GM12801 (cell line): ENCODE measurements around the gene STK32B.

ENCODE experiments used
- TF ChIP-seq, protein P1 (sequence below): IDR thresholded peaks from one replicate; pipeline ENCODE4 v1.5.1; 2011; ENCODE audit warnings: control low read depth; ENCODE audit not compliant: insufficient read length; ENCODE audit errors: extremely low read depth

Gene STK32B

DNA sequence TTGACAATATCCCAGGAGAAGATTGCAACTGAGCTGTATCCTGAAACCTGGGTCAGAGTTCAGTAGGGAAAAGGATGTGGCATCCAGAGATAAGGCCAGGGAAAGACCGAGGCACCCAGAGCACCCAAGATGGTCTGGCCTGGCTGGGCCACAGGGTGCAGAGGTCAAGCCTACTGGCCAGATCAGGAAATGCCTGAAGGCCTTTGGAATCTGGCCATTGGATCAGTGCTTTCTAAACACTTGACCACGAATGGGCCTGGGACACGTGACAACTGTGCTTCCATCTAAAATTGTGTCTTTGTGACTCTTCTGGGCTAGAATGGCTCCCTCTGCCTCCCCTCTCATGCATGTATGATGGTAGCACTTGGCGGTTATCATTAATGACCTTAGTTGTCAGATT is 340.2 kb downstream of the STK32B start:
- TF ChIP-seq, protein P1, sequence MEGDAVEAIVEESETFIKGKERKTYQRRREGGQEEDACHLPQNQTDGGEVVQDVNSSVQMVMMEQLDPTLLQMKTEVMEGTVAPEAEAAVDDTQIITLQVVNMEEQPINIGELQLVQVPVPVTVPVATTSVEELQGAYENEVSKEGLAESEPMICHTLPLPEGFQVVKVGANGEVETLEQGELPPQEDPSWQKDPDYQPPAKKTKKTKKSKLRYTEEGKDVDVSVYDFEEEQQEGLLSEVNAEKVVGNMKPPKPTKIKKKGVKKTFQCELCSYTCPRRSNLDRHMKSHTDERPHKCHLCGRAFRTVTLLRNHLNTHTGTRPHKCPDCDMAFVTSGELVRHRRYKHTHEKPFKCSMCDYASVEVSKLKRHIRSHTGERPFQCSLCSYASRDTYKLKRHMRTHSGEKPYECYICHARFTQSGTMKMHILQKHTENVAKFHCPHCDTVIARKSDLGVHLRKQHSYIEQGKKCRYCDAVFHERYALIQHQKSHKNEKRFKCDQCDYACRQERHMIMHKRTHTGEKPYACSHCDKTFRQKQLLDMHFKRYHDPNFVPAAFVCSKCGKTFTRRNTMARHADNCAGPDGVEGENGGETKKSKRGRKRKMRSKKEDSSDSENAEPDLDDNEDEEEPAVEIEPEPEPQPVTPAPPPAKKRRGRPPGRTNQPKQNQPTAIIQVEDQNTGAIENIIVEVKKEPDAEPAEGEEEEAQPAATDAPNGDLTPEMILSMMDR = no peak

DNA sequence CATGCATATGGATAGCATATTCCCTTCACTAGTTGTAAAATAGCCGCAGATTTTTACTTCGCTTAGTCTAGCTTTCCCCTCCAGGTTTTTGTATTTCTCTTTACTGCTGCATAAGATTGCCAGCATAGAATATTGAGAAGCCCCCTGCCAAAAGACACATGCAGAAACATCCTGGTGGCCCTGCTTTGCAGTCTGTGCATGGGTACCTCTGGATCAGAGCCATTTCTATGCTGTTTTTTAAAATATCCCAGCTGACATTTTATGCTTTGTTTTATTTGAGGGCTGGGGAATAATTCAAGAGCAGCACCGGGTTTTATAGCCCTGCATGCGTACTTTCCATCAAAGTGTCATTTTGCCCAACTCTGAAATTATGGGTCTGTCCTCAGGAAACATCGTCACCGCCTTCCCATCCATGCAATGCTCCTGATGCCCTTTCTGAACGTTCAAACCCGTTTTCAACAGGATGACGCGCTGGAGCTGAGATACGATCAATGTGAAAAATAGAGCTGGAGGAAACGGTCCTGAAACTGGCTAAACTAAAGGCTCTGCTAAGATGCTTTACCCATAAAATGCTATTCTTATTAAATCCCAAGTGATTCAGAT is 342.7 kb downstream of the STK32B start:
- TF ChIP-seq, protein P1 = no peak

DNA sequence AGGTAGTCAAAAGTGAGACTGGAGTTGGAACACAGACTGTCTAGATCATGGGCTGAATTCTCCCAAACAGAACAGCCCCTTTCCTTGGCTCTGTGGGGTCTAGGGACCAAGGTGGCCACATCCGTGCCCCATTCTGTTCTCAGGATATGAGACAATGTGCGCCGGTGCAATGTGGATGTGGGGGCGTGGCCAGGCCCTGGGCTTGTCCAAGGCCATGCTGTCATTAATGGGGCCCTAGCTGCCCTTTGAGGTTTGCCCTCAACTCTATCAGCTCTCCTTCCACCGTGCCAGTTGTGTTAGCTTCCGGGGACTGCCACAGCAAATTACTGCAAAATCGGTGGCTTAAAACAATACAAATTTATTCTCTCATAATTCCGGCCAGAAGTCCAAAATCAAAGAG is 344.5 kb downstream of the STK32B start:
- TF ChIP-seq, protein P1 = no peak

DNA sequence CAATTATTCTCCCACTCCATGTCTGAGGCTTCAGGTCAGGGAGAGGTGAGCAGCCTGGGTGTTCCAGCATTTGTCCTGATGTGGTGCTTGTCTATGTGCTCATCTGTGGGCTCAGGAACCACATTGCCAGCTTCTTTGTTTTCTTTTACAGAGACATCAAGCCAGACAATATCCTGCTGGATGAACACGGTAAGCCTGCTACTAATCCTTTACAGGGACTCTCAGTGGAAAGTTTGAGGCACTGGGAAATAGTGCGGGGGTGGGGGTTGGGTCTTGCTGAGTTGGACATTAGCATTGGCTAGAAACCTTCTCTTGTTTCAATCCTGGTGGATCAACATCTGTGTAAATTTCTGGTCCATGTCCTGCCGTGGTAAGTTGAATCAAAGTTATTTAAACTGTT is 346.8 kb downstream of the STK32B start:
- TF ChIP-seq, protein P1 = no peak

DNA sequence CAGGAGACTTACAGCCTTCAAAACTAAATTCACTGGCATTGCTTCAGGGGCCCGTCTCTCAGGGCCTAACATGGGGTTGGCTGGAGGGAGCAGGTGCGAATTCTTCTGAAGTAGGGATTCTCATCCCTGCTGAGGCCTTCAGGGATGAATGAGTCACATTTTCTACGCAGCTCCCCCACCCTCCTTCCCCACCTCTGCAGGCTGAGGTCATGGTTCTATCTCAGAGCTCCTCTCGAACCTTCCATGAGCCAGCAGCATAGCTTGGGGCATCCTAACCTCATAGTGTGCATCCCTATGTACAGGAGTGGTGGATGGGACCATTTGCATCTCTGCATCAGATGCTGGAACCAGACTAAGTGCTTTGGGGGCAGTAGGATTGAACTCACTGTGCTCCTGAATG is 347.8 kb downstream of the STK32B start:
- TF ChIP-seq, protein P1 = no peak

DNA sequence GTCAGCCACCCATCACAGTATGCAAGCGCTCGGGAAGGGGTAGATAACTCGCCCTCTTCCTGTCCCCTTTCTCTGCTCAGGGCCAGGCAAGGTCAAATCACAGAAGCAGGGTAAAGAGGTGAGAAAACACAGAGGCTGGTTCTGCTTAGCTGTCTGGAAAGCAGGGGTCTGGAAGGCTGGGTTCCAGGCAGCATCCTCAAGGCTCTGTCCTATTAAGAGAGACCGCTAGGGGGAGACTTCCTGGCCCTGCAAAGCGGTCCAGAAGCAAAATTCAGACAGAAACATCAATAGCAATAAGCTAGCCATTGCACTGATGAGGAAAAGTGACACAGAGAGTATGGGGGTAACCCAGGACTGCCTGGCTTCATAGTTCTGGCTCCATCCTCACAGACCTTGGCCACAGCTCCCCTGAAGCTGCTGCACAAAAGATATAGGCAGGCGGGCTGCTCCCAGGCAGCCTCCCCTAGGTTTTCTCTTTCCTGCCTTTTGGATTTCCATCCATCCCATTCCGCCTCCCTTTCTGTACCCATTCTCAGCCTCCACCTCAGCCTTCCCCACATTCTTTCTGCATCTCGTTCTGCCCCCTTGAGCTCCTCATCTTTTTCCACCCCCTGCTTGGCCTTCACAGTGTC is 348.6 kb downstream of the STK32B start:
- TF ChIP-seq, protein P1 = no peak

DNA sequence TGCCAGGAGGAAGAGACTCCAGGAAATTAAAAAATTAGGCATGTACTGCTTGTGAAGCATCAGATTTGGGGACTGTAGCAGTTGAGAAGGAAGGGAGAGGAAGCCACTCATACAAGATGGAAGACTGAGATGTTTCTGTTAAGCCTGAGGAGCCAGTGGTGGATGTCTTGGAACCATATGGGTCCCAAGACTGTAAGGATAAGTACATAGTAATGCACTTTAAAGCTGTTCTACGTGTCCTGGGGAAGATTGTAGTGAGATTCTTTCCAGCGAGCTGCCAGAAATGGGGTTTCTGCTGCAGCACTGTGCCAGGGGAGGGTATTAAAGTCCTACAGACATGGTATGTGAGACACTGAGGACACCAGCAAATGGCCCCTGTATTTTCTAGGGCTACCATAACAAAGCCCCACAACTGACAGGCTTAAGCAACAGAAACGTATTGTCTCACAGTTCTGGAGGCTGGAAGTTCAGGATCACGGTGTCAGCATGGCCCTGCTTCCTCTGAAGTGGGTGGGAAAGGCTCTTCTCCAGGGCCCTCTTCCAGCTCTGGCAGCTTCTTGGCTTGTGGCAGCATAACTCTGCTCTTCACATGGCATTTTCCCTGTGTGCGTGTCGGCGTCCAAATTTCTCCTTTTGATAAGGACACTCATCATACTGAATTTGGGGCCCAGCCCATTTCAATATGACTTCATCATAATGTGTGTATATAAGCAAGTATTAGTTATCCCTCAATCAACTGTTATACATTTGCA is 352.6 kb downstream of the STK32B start:
- TF ChIP-seq, protein P1 = no peak
